GM19193 (cell line): ENCODE measurements around the gene DNMBP.

ENCODE experiments used
- POLR2A ChIP-seq: IDR thresholded peaks from 4 replicates; pipeline ENCODE4 v1.6.1; 2011; ENCODE audit not compliant: insufficient read depth, insufficient read length; ENCODE audit errors: extremely low read depth

The DNMBP gene

DNA sequence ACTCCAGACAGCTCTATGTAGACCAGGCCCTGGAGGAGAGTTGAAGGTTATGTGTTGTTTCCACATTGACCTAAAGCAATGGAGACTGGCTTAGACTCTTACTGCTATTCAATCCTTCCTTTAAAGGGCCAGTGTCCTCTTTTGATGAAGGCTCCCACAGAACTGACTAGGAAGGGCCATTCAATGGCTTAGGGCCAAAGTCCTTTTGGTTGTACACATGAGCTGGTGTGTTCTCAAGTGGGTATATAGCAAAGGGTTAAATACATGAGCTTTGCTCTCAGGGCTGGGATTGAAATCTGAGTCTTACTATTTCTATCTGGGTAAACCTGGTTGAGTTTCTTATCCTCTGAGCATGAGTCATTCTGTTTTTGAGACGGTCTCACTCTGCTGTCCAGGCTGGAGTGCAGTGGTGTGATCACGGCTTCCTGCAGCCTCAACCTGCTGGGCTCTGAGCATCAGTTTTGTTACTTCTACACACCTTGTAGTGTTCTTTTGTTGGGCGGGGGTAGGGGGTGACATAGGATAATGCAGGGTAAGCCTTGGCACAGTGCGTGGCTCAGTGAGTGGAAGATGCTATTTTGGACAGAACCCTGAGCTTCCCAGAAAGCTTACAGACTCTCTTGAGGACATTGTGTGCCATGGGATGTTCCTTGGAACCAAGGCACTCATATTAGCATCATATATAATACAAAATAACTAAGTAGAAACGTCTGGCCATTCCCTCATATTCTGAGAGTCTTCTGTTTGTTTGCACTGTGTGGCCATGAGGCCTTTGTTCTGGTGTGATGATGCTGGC, 137.2 kb downstream of the DNMBP start:
- no peak for TF ChIP-seq POLR2A

DNA sequence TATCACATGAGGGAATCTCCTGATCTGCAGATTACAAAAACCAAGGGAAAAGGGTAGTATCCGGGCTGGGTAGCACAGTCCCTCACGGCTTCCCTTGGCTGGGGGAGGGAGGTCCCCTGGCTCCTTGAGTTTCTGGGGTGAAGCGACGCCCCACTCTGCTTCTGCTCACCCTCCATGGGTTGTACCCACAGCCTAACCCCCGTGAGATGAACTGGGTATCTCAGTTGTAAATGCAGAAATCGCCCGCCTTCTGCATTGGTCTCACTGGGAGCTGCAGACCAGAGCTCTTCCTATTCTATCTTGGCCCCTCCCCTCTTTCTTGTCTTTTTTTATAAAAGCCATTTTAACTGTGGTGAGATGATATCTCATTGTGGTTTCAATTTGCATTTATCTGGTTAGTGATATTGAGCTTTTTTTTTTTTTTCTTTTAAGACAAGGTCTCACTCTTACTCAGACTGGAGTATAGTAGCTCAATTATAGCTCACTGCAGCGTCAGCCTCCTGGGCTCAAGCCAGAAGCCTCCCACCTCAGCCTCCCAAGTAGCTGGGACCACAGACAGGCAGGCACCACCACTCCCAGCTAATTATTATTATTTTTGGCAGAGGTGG, 139.5 kb downstream of the DNMBP start:
- TF ChIP-seq POLR2A = no peak

GRCh38 chr10:99869581-99870122, 140.1 kb downstream of the DNMBP start:
- no peak for TF ChIP-seq POLR2A

DNA sequence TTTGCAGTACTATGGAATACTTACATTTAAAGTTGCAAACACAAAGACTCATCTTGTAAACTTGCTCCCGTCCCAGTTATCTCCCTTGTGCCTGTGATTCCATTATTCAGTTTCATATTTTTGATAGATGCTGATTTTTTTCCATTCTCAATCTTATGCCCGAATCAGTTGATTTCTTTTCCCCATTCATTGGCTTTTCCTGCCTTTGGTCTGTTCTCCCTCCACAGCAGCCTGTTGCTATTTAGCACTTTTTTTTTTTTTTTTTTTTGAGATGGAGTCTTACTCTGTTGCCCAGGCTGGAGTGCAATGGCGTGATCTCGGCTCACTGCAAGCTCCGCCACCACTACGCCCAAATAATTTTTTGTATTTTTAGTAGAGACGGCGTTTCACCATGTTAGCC, 149.3 kb downstream of the DNMBP start:
- no peak for TF ChIP-seq POLR2A

- TF ChIP-seq POLR2A = no peak
These were observed 150.2 kb downstream of the DNMBP start for GRCh38 chr10:99859585-99859984.

- no peak for TF ChIP-seq POLR2A
These were observed 150.9 kb downstream of the DNMBP start for GRCh38 chr10:99858849-99859248.

DNA sequence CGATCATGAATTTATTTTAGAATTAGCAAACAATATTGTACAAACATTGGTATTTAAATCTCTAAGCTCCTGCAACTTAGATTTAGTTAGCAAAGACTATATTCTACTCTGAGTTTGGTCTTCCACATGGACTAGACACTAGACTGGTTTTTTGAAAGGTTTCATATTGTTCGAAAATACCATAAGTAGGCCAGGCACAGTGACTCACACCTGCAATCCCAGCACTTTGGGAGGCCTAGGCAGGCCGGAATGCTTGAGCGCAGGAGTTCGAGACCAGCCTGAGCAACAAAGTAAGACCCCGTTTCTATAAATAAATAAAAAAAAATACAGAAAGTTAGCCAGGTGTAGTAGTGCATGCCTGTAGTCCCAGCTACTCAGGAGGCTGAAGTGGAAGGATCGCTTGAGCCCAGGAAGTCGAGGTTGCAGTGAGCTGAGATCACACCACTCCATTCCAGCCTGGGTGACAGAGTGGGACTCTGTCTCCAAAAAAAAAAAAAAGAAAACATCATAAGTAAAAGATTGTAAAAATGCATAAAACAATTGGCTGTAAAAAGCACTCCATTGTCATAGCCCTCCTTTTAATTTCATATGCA, 154.2 kb downstream of the DNMBP start:
- no peak for TF ChIP-seq POLR2A

GRCh38 chr10:99854860-99855259, 154.9 kb downstream of the DNMBP start:
- no peak for TF ChIP-seq POLR2A

GRCh38 chr10:99853655-99854054, 156.1 kb downstream of the DNMBP start:
- TF ChIP-seq POLR2A = no peak

DNA sequence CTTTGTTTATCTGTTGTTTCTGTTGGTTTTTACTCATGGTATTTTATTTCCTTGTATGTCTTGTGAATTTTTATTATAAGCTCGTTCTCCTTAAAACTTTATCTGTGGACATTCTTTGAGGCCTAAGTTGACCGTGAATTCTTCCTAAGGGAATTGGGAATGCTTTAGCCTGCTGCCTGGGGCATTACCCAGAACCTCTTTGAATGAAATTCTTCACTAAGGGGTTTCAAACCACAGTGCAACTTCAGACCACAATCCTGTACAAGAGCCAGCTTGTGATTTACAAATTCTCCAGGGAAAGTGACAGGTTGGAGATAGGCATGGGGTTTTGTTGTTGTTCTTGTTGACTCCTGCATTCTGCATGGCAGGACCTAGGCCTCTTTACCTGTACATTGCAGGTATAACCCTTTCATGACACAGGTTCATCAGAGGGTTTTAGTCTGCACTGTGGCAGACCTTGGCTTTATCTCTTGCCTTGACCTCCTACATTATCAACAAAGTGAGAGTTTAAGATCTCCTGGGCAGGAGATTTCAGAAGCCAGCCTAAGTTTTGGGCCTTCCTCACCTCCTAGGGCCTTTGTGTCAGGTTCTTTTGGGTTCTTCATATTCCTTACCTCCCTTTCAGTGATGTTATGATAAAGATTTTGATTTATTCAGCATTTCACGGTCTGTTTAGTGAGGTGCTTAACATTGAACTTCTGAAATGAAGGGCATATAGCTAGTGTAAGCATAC, 157.1 kb downstream of the DNMBP start:
- TF ChIP-seq POLR2A = no peak

DNA sequence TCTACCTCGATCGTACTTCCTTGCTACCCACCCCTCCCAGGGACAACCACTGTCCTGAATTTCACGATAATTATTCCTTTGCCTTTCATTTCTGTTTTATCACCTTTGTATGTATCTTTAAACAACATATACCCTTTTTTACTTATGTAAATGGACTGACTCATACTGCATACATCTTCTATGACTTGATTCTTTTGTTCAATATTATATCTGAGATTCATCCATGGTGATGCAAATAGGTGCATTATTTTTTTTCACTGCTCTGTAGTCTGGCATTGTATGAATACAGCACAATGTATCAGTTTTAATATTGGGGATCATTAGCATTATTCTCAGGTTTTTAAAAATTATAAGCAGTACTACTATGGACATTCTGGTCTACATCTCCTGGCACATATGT, 157.9 kb downstream of the DNMBP start:
- TF ChIP-seq POLR2A = no peak

DNA sequence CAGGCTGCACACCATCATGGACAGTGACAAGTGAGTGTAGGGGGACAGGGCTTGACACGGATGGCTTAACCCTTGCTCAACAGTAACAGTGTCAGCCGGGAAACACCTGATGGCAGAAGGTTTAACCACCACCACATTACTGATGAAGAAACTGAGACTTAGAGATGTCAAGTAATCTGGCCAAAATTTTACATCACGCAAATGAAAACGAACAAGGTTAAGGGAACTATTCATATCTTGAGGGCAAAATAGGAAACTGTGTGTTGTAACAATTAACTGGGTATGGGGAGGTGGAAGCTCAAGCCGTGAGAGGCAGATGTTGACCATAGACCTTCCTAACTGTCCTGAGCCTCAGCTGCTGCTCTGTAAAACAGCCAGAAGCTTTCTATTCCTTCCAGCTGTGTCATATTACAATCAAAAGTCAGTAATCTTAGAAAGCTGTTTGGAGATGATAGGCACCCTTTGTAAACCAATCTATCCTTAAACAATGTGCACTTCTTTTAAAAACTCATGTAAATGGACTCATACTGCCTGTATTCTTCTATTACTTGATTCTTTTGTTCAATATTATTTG, 158.9 kb downstream of the DNMBP start:
- TF ChIP-seq POLR2A = no peak

DNA sequence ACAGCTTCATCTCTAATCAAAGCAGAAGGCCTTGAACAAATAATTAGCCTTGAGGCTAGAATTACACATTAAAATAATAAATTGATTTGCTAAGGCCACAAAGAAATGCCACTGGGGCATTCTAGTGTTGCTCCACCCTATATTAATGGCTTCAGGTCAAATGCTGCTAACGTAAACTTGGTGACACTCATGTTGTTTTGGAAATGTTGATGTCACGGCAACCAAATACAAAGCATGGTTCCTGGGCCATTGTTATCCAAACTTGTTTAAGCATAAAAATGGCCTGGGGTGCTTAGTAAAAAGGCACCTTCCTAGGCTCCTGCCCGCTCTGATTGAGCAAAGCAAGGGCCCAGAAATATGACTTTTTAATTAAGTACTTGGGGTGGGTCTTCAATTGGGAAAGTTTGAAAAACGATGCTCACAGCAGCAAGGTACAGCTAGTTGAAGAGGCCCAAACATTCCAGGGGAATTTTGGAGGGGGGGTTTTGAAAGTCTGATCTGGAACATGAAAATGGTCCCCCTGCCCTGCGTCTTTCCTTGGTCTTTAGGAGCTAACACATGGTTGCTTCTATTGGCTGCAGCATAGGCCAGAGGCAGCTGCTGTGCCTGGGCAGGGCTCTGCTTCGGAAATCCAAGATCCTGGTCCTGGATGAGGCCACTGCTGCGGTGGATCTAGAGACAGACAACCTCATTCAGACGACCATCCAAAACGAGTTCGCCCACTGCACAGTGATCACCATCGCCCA, 159.6 kb downstream of the DNMBP start:
- TF ChIP-seq POLR2A = no peak

- no peak for TF ChIP-seq POLR2A
These were observed 160.2 kb downstream of the DNMBP start for GRCh38 chr10:99849536-99849935.

DNA sequence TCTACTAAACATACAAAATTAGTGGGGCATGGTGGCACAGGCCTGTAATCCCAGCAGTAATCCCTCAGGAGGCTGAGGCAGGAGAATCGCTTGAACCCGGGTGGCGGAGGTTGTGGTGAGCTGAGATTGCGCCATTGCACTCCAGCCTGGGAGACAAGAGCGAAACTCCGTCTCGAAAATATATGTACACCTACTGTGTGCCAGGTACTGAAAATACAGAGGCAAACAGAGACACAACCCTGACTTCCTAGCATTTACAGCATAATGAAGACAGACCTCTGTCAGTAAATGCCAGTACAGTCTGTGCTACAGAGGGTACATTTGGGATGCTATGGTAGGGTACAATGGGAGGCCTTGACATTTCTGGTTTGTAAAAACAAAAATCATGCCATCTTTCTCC, 160.7 kb downstream of the DNMBP start:
- TF ChIP-seq POLR2A = no peak

DNA sequence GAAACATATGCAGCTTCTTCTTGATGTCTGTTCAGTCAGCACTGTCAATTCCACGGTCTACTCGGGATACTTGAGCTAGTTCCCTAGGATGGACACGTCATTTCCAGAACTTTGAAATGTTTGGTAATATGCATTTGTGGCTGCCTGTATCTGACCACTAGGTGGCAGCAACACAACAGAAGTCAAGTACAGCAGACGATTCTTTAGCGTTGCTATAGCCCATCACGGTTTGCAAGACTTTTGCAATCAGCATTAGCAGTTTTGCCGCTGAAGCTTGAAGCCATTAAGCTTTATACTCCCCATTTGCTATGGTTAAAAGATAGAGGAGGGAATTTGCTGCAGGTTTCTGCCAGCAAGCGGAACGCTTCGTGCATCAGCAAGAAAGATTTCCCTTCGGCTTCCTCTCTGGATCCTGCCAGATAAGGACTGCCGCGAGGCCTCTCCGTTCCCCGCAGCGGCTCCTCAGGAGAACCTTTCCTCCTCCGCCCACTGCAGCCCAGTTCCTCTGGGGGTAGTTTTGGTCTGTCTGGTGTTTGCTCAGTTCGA, 163.8 kb downstream of the DNMBP start:
- no peak for TF ChIP-seq POLR2A
